ENCODE data around the gene AKAP4.

The AKAP4 gene

GRCh38 chrX:50200907-50201306, at the start of gene AKAP4:
TSS of gene AKAP4 (minus strand) at chrX:50201007. CDS start at chrX:50200889, 118 bp downstream.
- POLR2A ChIA-PET, result no interaction called here
- TF ChIP-seq CTCF (IDR thresholded peaks at IDR 0.05; ENCODE audit: insufficient read depth, low read length, missing control alignments), result no peak
- CTCF ChIA-PET, result interaction anchor here (1.2 to 1.7 kb wide), 2 partner anchors 101 to 282 kb away, joined by 3 read pairs; no protein-coding TSS in a partner anchor
- no peak for DNase-seq (ENCODE audit: low read depth, low spot score)
- H3K4me3 ChIP-seq (ENCODE audit: low read depth, low read length), result no peak within 1 kb of the TSS

- no peak overlapping the region for H3K4me3 ChIP-seq (ENCODE audit: low read depth, low read length)
- no peak for TF ChIP-seq CTCF (IDR thresholded peaks at IDR 0.05; ENCODE audit: insufficient read depth, low read length, missing control alignments)
- DNase-seq (ENCODE audit: low read depth, low spot score), result no peak
- ChIA-PET CTCF (no interaction called here), POLR2A (no interaction called here)
These were observed 10.7 kb upstream of the AKAP4 start for GRCh38 chrX:50211510-50211909.

- POLR2A ChIA-PET, result no interaction called here
- H3K4me3 ChIP-seq (ENCODE audit: low read depth, low read length), result no peak overlapping the region
- CTCF ChIA-PET, result interaction anchor here (1.3 kb wide), 1 partner anchor 320 kb away, joined by 3 read pairs; no protein-coding TSS in a partner anchor
- no peak for TF ChIP-seq CTCF (IDR thresholded peaks at IDR 0.05; ENCODE audit: insufficient read depth, low read length, missing control alignments)
- DNase-seq (ENCODE audit: low read depth, low spot score), result no peak
These were observed 5.9 kb upstream of the AKAP4 start for GRCh38 chrX:50206753-50207152.

GRCh38 chrX:50204364-50204899, 3.6 kb upstream of the AKAP4 start, which contains the start of gene CCNB3:
TSS of gene CCNB3 (plus strand) at chrX:50204765. CDS start at chrX:50285164, 80,399 bp downstream.
- DNase-seq (ENCODE audit: low read depth, low spot score), result no peak
- CTCF ChIA-PET, result interaction anchor here (0.7 to 3.4 kb wide), 10 partner anchors 13 to 324 kb away, joined by 3 to 18 read pairs (median 3); no protein-coding TSS in a partner anchor
- peak; percentile 48 for TF ChIP-seq CTCF (IDR thresholded peaks at IDR 0.05; ENCODE audit: insufficient read depth, low read length, missing control alignments)
- POLR2A ChIA-PET, result interaction anchor here (0.6 kb wide), 1 partner anchor 289 kb away, joined by 3 read pairs; no protein-coding TSS in a partner anchor
- peak within 1 kb of the TSS; percentile 37 for H3K4me3 ChIP-seq (ENCODE audit: low read depth, low read length)

- H3K4me3 ChIP-seq (ENCODE audit: low read depth, low read length), result no peak overlapping the region
- TF ChIP-seq CTCF (IDR thresholded peaks at IDR 0.05; ENCODE audit: insufficient read depth, low read length, missing control alignments), result no peak
- no peak for DNase-seq (ENCODE audit: low read depth, low spot score)
- CTCF ChIA-PET, result no interaction called here
- POLR2A ChIA-PET, result no interaction called here
These were observed 1.7 kb upstream of the AKAP4 start for GRCh38 chrX:50202539-50202938.

GRCh38 chrX:50198348-50198747, 2.5 kb downstream of the AKAP4 start:
- CTCF ChIA-PET, result interaction anchor here (1.2 kb wide), 1 partner anchor 283 kb away, joined by 3 read pairs; no protein-coding TSS in a partner anchor

More at GRCh38 chrX:50198348-50198747, 2.5 kb downstream of the AKAP4 start:
- no peak overlapping the region for H3K4me3 ChIP-seq (ENCODE audit: low read depth, low read length)
- DNase-seq (ENCODE audit: low read depth, low spot score), result no peak
- POLR2A ChIA-PET, result no interaction called here
- no peak for TF ChIP-seq CTCF (IDR thresholded peaks at IDR 0.05; ENCODE audit: insufficient read depth, low read length, missing control alignments)
